MM.1S (cell line): ENCODE data around the gene ARHGAP28.

Experiments
- EZH2 ChIP-seq: fragments of 300-600 bp; sonication (generic); optimal IDR thresholded peaks from 2 replicates; pipeline ENCODE3; 2017; ENCODE audit warnings: low read depth, mild to moderate bottlenecking, antibody characterized with exemption, low read length, mixed read lengths
- EZH2phosphoT487 ChIP-seq: fragments of 300-600 bp; sonication (generic); IDR thresholded peaks from 2 replicates; pipeline ENCODE4 v1.6.1; 2018; ENCODE audit warnings: antibody characterized with exemption, low read length
- TF ChIP-seq, protein P1 (sequence below): fragments of 300-600 bp; sonication (generic); IDR thresholded peaks from 2 replicates; pipeline ENCODE4 v1.5.1; 2016; ENCODE audit warnings: antibody characterized with exemption, low read length, mixed read lengths

DNA sequence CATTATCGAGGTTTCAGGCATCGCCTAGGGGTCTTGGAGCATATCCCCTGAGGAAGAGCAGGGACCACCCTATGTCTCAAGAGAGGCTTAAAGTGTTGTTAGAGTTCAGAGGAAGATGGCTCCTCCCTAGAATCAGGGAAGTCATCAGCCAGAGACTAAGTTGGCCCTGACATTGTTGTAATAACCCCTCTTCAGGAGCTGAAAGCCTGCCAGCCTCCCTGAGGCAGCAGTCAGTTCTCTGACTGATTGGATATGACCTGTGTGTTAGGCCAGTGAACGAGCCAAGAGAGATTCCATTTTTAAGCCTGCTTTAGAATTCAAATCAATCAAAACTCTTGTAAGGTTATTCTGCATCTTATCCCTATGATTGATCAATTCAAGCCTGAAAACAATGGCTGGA is 34.9 kb downstream of the ARHGAP28 start:
- no peak for TF ChIP-seq EZH2
- TF ChIP-seq, protein P1, sequence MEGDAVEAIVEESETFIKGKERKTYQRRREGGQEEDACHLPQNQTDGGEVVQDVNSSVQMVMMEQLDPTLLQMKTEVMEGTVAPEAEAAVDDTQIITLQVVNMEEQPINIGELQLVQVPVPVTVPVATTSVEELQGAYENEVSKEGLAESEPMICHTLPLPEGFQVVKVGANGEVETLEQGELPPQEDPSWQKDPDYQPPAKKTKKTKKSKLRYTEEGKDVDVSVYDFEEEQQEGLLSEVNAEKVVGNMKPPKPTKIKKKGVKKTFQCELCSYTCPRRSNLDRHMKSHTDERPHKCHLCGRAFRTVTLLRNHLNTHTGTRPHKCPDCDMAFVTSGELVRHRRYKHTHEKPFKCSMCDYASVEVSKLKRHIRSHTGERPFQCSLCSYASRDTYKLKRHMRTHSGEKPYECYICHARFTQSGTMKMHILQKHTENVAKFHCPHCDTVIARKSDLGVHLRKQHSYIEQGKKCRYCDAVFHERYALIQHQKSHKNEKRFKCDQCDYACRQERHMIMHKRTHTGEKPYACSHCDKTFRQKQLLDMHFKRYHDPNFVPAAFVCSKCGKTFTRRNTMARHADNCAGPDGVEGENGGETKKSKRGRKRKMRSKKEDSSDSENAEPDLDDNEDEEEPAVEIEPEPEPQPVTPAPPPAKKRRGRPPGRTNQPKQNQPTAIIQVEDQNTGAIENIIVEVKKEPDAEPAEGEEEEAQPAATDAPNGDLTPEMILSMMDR = no peak
- no peak for TF ChIP-seq EZH2phosphoT487
